Panc1 (cell line): ENCODE results near the gene USP48. TPM values are rescaled to one million over a fixed set of nuclear protein-coding genes. Genes with fewer than 3 reads are reported as not detected.
"Not testable (repeated sequence)": the region's sequence is repeated elsewhere in the genome, so short reads cannot be mapped to it uniquely, and the experiment has no call there.

Experiments used
- ATAC-seq: fragments of 200-7000 bp; cut with Tn5 transposase; 2 replicates; pipeline ENCODE4 v1.9.1; 2020; ENCODE audit warnings: mild to moderate bottlenecking, moderate library complexity
- BruUV-seq: library from RNA; stranded (reverse); fragments of 400-500 nt; replicated peaks from 2 replicates; lab custom pipeline; 2021; lab: Mats Ljungman, UMichigan
- CTCF ChIA-PET: fragments of 300-600 bp; sonication (Branson Sonifier 250); formaldehyde crosslinking; loops from one replicate; lab custom pipeline; 2022; ENCODE audit warnings: antibody characterized with exemption; lab: Charles Lee
- POLR2A ChIA-PET: fragments of 300-600 bp; sonication (Branson Sonifier 250); formaldehyde crosslinking; loops from one replicate; lab custom pipeline; 2022; ENCODE audit warnings: antibody characterized with exemption; lab: Charles Lee
- DNase-seq: peaks from one replicate; pipeline ENCODE4 v3.0.0-alpha.2; 2010; ENCODE audit warnings: low read depth, low spot score
- H3K27ac ChIP-seq: 2 replicates; pipeline ENCODE4 v1.5.1; 2011; ENCODE audit warnings: mild to moderate bottlenecking, low read length, inconsistent platforms
- H3K27me3 ChIP-seq: fragments of 200-500 bp; sonication (Bioruptor generic); 2 replicates; pipeline ENCODE4 v1.6.0; 2014; ENCODE audit warnings: low read length, inconsistent platforms; ENCODE audit not compliant: control insufficient read depth, insufficient read depth
- H3K36me3 ChIP-seq: fragments of 200-500 bp; sonication (Bioruptor generic); 2 replicates; pipeline ENCODE4 v1.5.1; 2014; ENCODE audit warnings: inconsistent platforms, mild to moderate bottlenecking, low read length, moderate library complexity; ENCODE audit not compliant: control insufficient read depth, insufficient read depth
- H3K4me1 ChIP-seq: 2 replicates; pipeline ENCODE4 v1.5.1; 2011; ENCODE audit warnings: inconsistent platforms, mild to moderate bottlenecking, low read length, moderate library complexity; ENCODE audit not compliant: control insufficient read depth, insufficient read depth
- H3K4me3 ChIP-seq, 2 experiments: 2 replicates each; pipeline ENCODE4 v1.5.1; 2011 to 2012; ENCODE audit warnings: low read depth in 2 of 2, low read length in 2 of 2, mild to moderate bottlenecking in 2 of 2, inconsistent platforms in 1 of 2, moderate library complexity in 1 of 2
- H3K9me3 ChIP-seq: fragments of 200-500 bp; sonication (Bioruptor generic); 2 replicates; pipeline ENCODE4 v1.5.1; 2014; ENCODE audit warnings: low read depth, mild to moderate bottlenecking, inconsistent platforms, low read length, moderate library complexity; ENCODE audit not compliant: control insufficient read depth, insufficient read depth
- CTCF ChIP-seq: fragments of 450-650 bp; IDR thresholded peaks from 2 replicates; pipeline ENCODE4 v1.5.1; 2017; ENCODE audit warnings: mild to moderate bottlenecking
- POLR2AphosphoS5 ChIP-seq: IDR thresholded peaks from 2 replicates; pipeline ENCODE4 v1.6.1; 2012; ENCODE audit warnings: mild to moderate bottlenecking, low read depth, low read length, moderate library complexity
- REST ChIP-seq, 2 experiments: IDR thresholded peaks; 2 replicates each; pipeline ENCODE4 v1.6.1; 2011 to 2012; ENCODE audit warnings: low read depth in 2 of 2, control low read depth in 1 of 2, low read length in 1 of 2, mild to moderate bottlenecking in 1 of 2, moderate library complexity in 1 of 2; ENCODE audit not compliant: insufficient read depth in 1 of 2
- SIN3A ChIP-seq: IDR thresholded peaks from 2 replicates; pipeline ENCODE4 v1.6.1; 2012; ENCODE audit warnings: low read depth, mild to moderate bottlenecking, low read length, moderate library complexity, borderline replicate concordance; ENCODE audit not compliant: insufficient read depth
- TCF7L2 ChIP-seq: IDR thresholded peaks from 2 replicates; pipeline ENCODE4 v1.6.1; 2011; ENCODE audit warnings: mild to moderate bottlenecking, low read depth, low read length, inconsistent platforms
- in situ Hi-C: cut with HindIII; loops from 2 replicates; pipeline ENCODE4 v1.10.0; 2016; ENCODE audit warnings: low sequenced_read_pairs, low pct_unique_long_range_greater_than_20kb
- intact Hi-C: fragments of 100-400 bp; cut with micrococcal nuclease; formaldehyde crosslinking; loops from one replicate; pipeline ENCODE4 v1.10.0; 2022; ENCODE audit not compliant: unreplicated experiment
- total RNA-seq: library from RNA; stranded (reverse); gene quantifications from one replicate; pipeline ENCODE4 v1.2.1, GENCODE V29; 2021; ENCODE audit not compliant: unreplicated experiment

USP48 gene
- total RNA-seq, 1 experiment from 2014 or later = 71.6 TPM

GRCh38 chr1:21677168-21677567, 105.8 kb downstream of the USP48 start:
- POLR2A ChIA-PET = no interaction called here
- in situ Hi-C loops = no loop called here
- H3K27ac ChIP-seq = no peak overlapping the region
- no peak overlapping the region for H3K4me3 ChIP-seq
- H3K36me3 ChIP-seq = no peaks in the 10 kb centered on the region
- ATAC-seq (no peak), DNase-seq (no peak)
- no TSS peak for BruUV-seq
- H3K27me3 ChIP-seq = no peaks in the 10 kb centered on the region
- CTCF ChIA-PET = no interaction called here
- H3K9me3 ChIP-seq = no peaks in the 10 kb centered on the region
- intact Hi-C loops = no loop called here
- TF ChIP-seq CTCF = no peak
- no peak for TF ChIP-seq POLR2AphosphoS5
- TF ChIP-seq TCF7L2 = no peak
- no peak for TF ChIP-seq SIN3A
- no peak for TF ChIP-seq REST (IDR thresholded peaks at IDR 0.05; ENCODE audit: insufficient read depth in 1 of 2, low read depth in 2 of 2, low read length in 1 of 2)
- H3K4me1 ChIP-seq = peaks cover 10% of the 10 kb centered on the region

GRCh38 chr1:21674957-21675356, 108.0 kb downstream of the USP48 start:
- in situ Hi-C loops = no loop called here
- H3K4me3 ChIP-seq = no peak overlapping the region
- no TSS peak for BruUV-seq
- no peaks in the 10 kb centered on the region for H3K36me3 ChIP-seq
- H3K27me3 ChIP-seq = no peaks in the 10 kb centered on the region
- intact Hi-C loops = no loop called here
- no peak for DNase-seq
- ATAC-seq = no peak
- no peak for TF ChIP-seq TCF7L2
- TF ChIP-seq CTCF = no peak
- no peak for TF ChIP-seq POLR2AphosphoS5
- no peak for TF ChIP-seq SIN3A
- TF ChIP-seq REST (IDR thresholded peaks at IDR 0.05; ENCODE audit: insufficient read depth in 1 of 2, low read depth in 2 of 2, low read length in 1 of 2) = no peak
- H3K27ac ChIP-seq = no peak overlapping the region
- ChIA-PET CTCF (no interaction called here), POLR2A (no interaction called here)
- peaks cover 10% of the 10 kb centered on the region for H3K4me1 ChIP-seq
- no peaks in the 10 kb centered on the region for H3K9me3 ChIP-seq

GRCh38 chr1:21673853-21674252, 109.1 kb downstream of the USP48 start:
- H3K36me3 ChIP-seq, H3K27ac ChIP-seq, CTCF ChIA-PET, ATAC-seq, H3K9me3 ChIP-seq, BruUV-seq, DNase-seq, intact Hi-C loops, H3K27me3 ChIP-seq, H3K4me3 ChIP-seq, in situ Hi-C loops: not testable (repeated sequence)
- POLR2A ChIA-PET = interaction anchor here (0.7 kb wide), 1 partner anchor 9 kb away, joined by 4 read pairs; no protein-coding TSS in a partner anchor
- H3K4me1 ChIP-seq = peaks cover 15% of the 10 kb centered on the region
